GM19023 (cell line): Measurements from ENCODE around the gene TACR1.
"Not testable (repeated sequence)": the region's sequence is repeated elsewhere in the genome, so short reads cannot be mapped to it uniquely, and the experiment has no call there.

ENCODE experiments used
- ATAC-seq: cut with Tn5 transposase; IDR thresholded peaks from one replicate; pipeline ENCODE4 v1.9.1; 2021; ENCODE audit warnings: mild to moderate bottlenecking, moderate library complexity; ENCODE audit not compliant: unreplicated experiment

Gene TACR1

GRCh38 chr2:75147884-75148283 lies 51.4 kb downstream of the TACR1 start:
- ATAC-seq: not testable (repeated sequence)

- ATAC-seq: no peak
Measured at GRCh38 chr2:75146606-75147332, 52.6 kb downstream of the TACR1 start.

- ATAC-seq: not testable (repeated sequence)
Measured at GRCh38 chr2:75146221-75146605, 53.1 kb downstream of the TACR1 start.

GRCh38 chr2:75142081-75142480 lies 57.2 kb downstream of the TACR1 start:
- no peak for ATAC-seq

GRCh38 chr2:75140288-75140687 lies 59.0 kb downstream of the TACR1 start:
- no peak for ATAC-seq

GRCh38 chr2:75139171-75139570 lies 60.1 kb downstream of the TACR1 start:
- ATAC-seq: no peak

- no peak for ATAC-seq
Measured at GRCh38 chr2:75138528-75138927, 60.8 kb downstream of the TACR1 start.

GRCh38 chr2:75135776-75136400 lies 63.4 kb downstream of the TACR1 start:
- no peak for ATAC-seq

- no peak for ATAC-seq
Measured at GRCh38 chr2:75134860-75135259, 64.5 kb downstream of the TACR1 start.

GRCh38 chr2:75133621-75134570 lies 65.4 kb downstream of the TACR1 start:
- no peak for ATAC-seq

GRCh38 chr2:75130171-75130570 lies 69.1 kb downstream of the TACR1 start:
- no peak for ATAC-seq

GRCh38 chr2:75123876-75124275 lies 75.4 kb downstream of the TACR1 start:
- no peak for ATAC-seq

- ATAC-seq: no peak
Measured at GRCh38 chr2:75113231-75113869, 86.0 kb downstream of the TACR1 start.

GRCh38 chr2:75108937-75109482 lies 90.3 kb downstream of the TACR1 start:
- no peak for ATAC-seq

GRCh38 chr2:75102011-75102410 lies 97.3 kb downstream of the TACR1 start:
- ATAC-seq: no peak

GRCh38 chr2:75100801-75101151 lies 98.5 kb downstream of the TACR1 start:
- no peak for ATAC-seq

GRCh38 chr2:75100011-75100800 lies 99.1 kb downstream of the TACR1 start:
- ATAC-seq: no peak

- no peak for ATAC-seq
Measured at GRCh38 chr2:75099521-75099922, 99.8 kb downstream of the TACR1 start.

GRCh38 chr2:75098856-75099255 lies 100.5 kb downstream of the TACR1 start:
- peak; percentile 52 for ATAC-seq

GRCh38 chr2:75097831-75098230 lies 101.5 kb downstream of the TACR1 start:
- no peak for ATAC-seq
